IPS-18a (cell line): ENCODE data around the gene LCE1B.

Source experiments
- H3K27ac ChIP-seq: one replicate; pipeline ENCODE4 v1.5.1; 2013; ENCODE audit warnings: low read length
- H3K27me3 ChIP-seq: one replicate; pipeline ENCODE4 v1.6.1; 2013; ENCODE audit warnings: mild to moderate bottlenecking, low read length; ENCODE audit not compliant: control insufficient read depth, insufficient read depth
- H3K36me3 ChIP-seq: one replicate; pipeline ENCODE4 v1.6.1; 2013; ENCODE audit warnings: low read depth, low read length; ENCODE audit not compliant: control insufficient read depth
- H3K4me1 ChIP-seq: one replicate; pipeline ENCODE4 v1.6.1; 2013; ENCODE audit warnings: low read depth, low read length; ENCODE audit not compliant: control insufficient read depth
- H3K4me3 ChIP-seq: one replicate; pipeline ENCODE4 v1.5.1; 2013; ENCODE audit warnings: low read length
- H3K9ac ChIP-seq: one replicate; pipeline ENCODE4 v1.6.1; 2013; ENCODE audit warnings: mild to moderate bottlenecking, low read length, moderate library complexity
- H3K9me3 ChIP-seq: one replicate; pipeline ENCODE4 v1.6.1; 2013; ENCODE audit warnings: low read depth, low read length; ENCODE audit not compliant: control insufficient read depth

LCE1B gene

DNA sequence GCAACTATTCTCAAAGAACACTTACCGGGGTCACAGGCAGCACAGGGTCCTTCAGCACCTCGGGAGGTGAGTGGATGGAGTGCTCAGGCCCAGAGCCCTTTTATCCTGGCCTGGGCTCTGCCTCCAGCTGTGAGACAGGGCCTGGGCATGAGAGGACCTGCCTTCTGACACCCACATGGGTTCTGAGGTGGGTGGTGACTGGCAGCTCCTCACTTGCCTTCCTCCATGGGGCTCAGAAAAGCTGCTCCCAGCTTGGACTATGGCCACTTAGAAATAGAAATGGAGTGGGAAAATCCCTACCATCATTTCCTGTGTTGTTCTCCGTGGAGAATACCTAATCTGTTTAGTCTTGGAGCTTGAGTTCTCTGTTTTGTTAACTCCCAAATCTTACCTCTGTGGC is 5.2 kb upstream of the LCE1B start, which contains the start of gene LCE1C:
Gene LCE1C, minus strand, starts transcription at position 76 of the 400 bp plus-strand sequence. CDS start 1,173 bp downstream, outside the sequence.
- H3K36me3 ChIP-seq = no peaks in the 10 kb centered on the region
- no peaks in the 10 kb centered on the region for H3K27me3 ChIP-seq
- H3K27ac ChIP-seq = no peak within 1 kb of the TSS
- no peak within 1 kb of the TSS for H3K9ac ChIP-seq
- no peaks in the 10 kb centered on the region for H3K4me1 ChIP-seq
- H3K4me3 ChIP-seq = no peak within 1 kb of the TSS
- peaks cover 78% of the 10 kb centered on the region for H3K9me3 ChIP-seq

DNA sequence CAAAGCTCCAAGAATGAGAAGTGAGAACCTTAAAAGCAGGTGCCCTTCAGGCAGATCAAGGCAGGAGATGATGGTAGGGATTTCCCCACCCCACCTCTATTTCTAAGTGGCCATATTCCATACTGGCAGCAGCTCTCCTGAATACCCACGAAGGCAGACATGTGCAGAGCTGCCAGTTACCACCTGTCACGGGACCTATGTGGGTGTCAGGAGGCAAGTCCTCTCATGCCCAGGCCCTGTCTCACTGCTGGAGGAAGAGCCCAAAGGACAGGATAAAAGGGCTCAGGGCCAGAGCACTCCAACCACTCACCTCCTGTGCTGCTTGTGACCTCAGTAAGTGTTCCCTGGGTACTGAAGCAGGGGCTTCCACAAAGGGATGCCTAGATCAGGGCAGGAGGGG is 721 bp upstream of the LCE1B start:
- Histone ChIP-seq H3K27me3 (no peaks in the 10 kb centered on the region), H3K4me3 (no peak overlapping the region), H3K4me1 (no peaks in the 10 kb centered on the region), H3K9ac (no peak overlapping the region), H3K9me3 (peaks cover 80% of the 10 kb centered on the region), H3K27ac (no peak overlapping the region), H3K36me3 (no peaks in the 10 kb centered on the region)

DNA sequence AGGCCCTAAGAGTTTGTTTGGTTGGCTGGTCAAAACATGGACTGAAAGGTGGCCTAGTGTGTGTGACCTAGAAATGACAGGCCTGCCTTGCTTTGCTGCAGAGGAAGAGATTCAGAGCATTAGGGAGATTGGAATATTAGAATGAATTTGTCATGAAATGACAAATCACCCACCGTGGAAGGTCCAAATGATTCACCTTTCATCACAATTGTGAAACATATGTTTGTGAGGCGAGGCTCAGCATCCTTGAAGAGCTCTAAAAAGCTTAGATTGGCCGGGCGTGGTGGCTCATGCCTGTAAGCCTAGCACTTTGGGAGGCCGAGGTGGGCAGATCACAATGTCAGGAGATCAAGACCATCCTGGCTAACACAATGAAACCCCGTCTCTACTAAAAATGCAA is 5.5 kb downstream of the LCE1B start:
- no peaks in the 10 kb centered on the region for H3K27me3 ChIP-seq
- no peak overlapping the region for H3K4me3 ChIP-seq
- H3K36me3 ChIP-seq = no peaks in the 10 kb centered on the region
- H3K9ac ChIP-seq = no peak overlapping the region
- peaks cover 59% of the 10 kb centered on the region for H3K9me3 ChIP-seq
- no peak overlapping the region for H3K27ac ChIP-seq
- no peaks in the 10 kb centered on the region for H3K4me1 ChIP-seq

DNA sequence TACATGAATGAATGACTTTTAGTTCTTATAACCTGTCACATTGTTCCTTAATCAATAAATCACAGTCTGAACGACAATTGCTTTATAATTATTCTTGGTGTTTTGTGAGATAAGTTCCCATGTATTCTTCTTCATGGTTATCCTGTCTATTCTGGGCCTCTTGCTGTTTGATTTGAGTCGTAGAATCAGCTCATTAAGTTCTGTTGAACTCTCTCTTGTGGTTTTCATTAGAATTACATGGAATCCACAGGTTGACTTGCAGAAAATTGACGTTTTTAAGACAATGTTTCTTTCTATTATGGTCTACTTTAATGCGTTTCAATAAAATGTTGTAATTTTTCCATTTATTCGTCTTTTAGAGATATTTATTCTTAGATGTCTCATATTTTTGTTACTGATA is 11.5 kb downstream of the LCE1B start:
- H3K4me1 ChIP-seq = no peaks in the 10 kb centered on the region

DNA sequence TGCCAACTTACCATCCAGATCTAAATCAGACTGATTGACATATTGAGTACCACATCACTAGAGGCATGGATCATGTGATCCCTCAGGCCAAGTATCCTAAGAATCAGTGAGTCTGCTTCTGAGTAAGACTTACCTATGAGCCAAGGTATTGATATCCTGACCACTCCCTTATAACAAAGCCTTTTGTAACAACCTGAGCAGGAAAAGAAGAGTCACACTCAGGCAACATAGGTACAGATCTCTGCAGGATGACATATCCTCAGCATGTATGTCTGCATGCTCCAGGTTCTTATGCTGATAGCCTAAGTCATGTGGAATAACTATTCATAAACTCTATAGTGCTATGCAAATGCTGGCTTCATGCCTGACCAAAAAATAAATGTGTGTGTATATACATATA is 13.2 kb downstream of the LCE1B start:
- H3K27ac ChIP-seq = no peak overlapping the region
- H3K36me3 ChIP-seq = no peaks in the 10 kb centered on the region
- H3K9ac ChIP-seq = no peak overlapping the region
- H3K4me1 ChIP-seq = no peaks in the 10 kb centered on the region
- H3K27me3 ChIP-seq = no peaks in the 10 kb centered on the region
- H3K9me3 ChIP-seq = peaks cover 68% of the 10 kb centered on the region
- no peak overlapping the region for H3K4me3 ChIP-seq

More for the DNA sequence above, 11.5 kb downstream of the LCE1B start:
- no peak overlapping the region for H3K9ac ChIP-seq
- no peak overlapping the region for H3K4me3 ChIP-seq
- no peaks in the 10 kb centered on the region for H3K27me3 ChIP-seq
- H3K36me3 ChIP-seq = no peaks in the 10 kb centered on the region
- H3K9me3 ChIP-seq = peaks cover 64% of the 10 kb centered on the region
- H3K27ac ChIP-seq = no peak overlapping the region

DNA sequence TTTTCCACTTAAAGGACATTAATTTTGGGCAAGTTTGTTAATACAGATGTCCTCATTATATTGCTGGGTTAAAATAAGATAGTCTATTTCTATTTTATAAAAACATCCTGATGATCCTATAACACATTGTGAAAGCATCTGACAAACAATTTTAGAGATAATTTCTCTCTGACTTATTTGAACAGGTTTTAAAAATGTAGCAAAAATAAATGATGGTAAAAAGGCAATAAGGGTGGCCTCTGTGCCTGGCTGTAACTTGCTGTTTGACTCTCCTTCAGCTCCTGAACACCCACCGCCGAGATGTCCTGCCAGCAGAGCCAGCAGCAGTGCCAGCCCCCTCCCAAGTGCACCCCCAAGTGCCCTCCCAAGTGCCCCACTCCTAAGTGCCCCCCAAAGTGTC is 15.4 kb downstream of the LCE1B start, which contains the start of gene LCE1A:
Gene LCE1A, plus strand, starts transcription at position 301 of the 400 bp plus-strand sequence. Its CDS starts 0 bp downstream, at position 301.
- Histone ChIP-seq H3K9ac (no peak within 1 kb of the TSS), H3K27me3 (no peaks in the 10 kb centered on the region), H3K4me1 (no peaks in the 10 kb centered on the region), H3K27ac (no peak within 1 kb of the TSS), H3K9me3 (peaks cover 67% of the 10 kb centered on the region), H3K4me3 (no peak within 1 kb of the TSS), H3K36me3 (no peaks in the 10 kb centered on the region)

DNA sequence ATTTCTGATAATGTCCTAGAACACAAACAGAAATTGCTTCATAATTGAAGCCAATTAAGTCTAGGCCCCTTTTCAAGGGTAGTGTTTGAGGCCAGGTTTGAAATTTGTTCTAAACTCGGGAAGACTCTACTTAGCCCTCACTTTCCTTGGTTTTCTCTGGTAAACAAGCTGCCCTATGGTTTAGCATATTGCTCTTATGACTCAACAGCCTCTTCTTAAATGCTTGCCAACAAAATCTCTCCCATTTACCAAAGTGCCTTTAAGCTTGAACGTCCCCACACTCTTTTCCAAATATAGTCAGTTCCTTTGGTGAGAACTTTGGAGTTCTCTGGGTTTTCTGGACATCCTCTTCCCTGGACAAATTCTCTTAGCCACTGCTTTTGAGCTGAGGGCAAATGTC is 25.1 kb downstream of the LCE1B start:
- Histone ChIP-seq H3K27me3 (no peaks in the 10 kb centered on the region), H3K4me1 (no peaks in the 10 kb centered on the region), H3K27ac (no peak overlapping the region), H3K36me3 (no peaks in the 10 kb centered on the region), H3K9me3 (peaks cover 41% of the 10 kb centered on the region), H3K9ac (no peak overlapping the region), H3K4me3 (no peak overlapping the region)

DNA sequence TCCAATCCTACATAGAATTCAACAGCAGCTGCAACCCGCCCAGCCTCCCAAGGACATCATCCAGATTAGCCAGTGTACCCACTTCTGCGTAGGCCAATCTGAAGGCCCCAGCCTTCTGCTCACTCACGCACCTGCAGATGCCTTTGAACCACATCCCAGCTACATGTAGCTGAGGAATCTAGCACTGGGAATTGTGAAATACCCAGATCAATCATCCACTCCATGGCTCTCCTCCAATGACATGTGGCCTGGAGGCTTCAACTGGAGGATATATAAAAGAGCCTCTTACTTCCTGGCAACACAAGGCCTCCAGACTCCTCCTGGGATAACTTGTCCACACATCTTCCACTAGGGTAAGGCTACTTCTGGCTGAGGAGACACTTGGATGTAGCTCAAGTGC is 30.8 kb downstream of the LCE1B start, which contains the start of gene LCE6A:
Gene LCE6A, plus strand, starts transcription at position 301 of the 400 bp plus-strand sequence. CDS start 665 bp downstream, outside the sequence.
- H3K9ac ChIP-seq = no peak within 1 kb of the TSS
- no peaks in the 10 kb centered on the region for H3K4me1 ChIP-seq
- peaks cover 69% of the 10 kb centered on the region for H3K9me3 ChIP-seq
- no peaks in the 10 kb centered on the region for H3K27me3 ChIP-seq
- H3K36me3 ChIP-seq = no peaks in the 10 kb centered on the region
- no peak within 1 kb of the TSS for H3K27ac ChIP-seq
- H3K4me3 ChIP-seq = no peak within 1 kb of the TSS

DNA sequence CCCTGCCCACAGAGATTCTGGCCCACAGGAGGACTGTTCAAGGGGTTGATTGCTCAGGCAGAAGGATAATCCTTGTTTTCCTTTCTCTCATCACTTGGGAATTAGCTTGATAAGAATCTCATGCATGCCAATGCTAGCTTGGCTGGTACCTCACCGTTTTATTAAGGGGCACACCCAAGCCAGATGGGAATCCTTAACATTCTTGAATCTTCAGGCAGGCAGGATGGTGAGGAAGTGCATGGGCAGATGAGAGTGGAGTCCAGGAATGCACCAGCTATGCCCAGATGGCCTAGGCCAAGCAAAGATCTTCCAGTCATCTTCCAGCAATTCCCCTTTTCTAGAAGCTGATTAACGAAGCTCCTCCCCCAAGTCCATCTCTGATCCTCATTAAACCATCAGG is 43.9 kb downstream of the LCE1B start:
- Histone ChIP-seq H3K27me3 (no peaks in the 10 kb centered on the region), H3K9me3 (peaks cover 63% of the 10 kb centered on the region), H3K27ac (no peak overlapping the region), H3K4me1 (no peaks in the 10 kb centered on the region), H3K36me3 (no peaks in the 10 kb centered on the region), H3K9ac (no peak overlapping the region), H3K4me3 (no peak overlapping the region)

DNA sequence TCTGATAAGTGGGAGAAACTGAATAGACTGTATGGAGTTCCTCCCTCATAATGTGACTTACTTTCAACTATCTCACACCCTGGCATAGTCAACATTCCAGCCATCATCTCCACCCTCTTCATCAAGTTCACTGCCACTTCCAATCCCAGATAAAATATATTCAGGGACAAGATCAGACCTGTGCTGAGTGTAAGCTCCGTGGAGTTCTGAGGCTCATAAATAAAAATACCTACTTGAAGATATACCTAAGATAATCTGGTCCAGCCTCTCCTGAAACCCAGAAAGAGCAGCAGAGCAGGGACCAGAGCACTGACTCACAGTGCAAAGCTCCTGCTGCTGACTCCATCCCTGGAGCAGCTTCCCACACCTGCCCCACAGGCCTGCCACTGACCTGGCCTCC is 46.3 kb downstream of the LCE1B start:
- Histone ChIP-seq H3K4me1 (no peaks in the 10 kb centered on the region), H3K9me3 (peaks cover 66% of the 10 kb centered on the region)

DNA sequence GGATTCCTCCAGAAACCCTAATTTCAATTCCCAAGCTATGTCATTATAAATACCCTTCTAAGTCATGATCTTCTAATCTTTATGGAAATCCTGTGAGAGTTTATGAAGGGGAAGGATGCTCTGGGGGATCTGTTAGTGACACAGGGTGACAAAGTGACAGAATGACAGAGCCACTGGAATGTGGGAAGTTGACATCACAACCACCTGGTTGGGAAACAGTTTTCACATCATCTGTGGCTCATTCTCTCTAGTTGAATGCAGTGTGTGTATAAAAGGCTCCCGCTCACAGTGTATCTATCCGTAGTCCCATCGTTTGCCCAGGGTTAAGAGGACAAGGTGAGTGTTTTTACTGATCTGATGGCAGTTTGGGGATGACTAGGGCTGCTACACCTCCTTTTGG is 47.9 kb downstream of the LCE1B start, which contains the start of gene LCE7A:
Gene LCE7A, plus strand, starts transcription at position 301 of the 400 bp plus-strand sequence. CDS start 702 bp downstream, outside the sequence.
- H3K27ac ChIP-seq = no peak within 1 kb of the TSS
- peaks cover 61% of the 10 kb centered on the region for H3K9me3 ChIP-seq
- H3K4me3 ChIP-seq = no peak within 1 kb of the TSS
- H3K9ac ChIP-seq = no peak within 1 kb of the TSS
- H3K27me3 ChIP-seq = no peaks in the 10 kb centered on the region
- no peaks in the 10 kb centered on the region for H3K36me3 ChIP-seq
- H3K4me1 ChIP-seq = no peaks in the 10 kb centered on the region

More for the DNA sequence above, 46.3 kb downstream of the LCE1B start:
- Histone ChIP-seq H3K27ac (no peak overlapping the region), H3K36me3 (no peaks in the 10 kb centered on the region), H3K4me3 (no peak overlapping the region), H3K9ac (no peak overlapping the region), H3K27me3 (no peaks in the 10 kb centered on the region)

DNA sequence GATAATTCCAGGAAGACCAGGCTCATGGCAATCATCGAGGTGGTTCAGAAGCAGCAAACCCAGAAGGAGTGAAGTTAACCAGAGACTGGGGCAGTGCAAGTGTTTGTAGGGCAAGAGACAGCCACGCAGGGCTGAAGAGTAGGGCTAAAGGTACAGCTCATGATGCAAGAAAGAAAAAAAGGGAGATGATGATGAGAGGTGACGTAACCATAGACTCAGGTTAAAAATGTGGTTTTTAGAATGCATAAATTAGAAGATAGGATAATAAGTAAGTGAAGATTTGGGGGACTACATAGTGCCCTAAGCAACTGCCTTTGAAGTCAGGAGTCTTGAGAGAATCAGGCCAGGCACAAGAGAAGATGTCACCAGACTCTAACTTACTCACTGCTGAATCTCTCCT is 48.4 kb downstream of the LCE1B start:
- Histone ChIP-seq H3K9me3 (peaks cover 61% of the 10 kb centered on the region), H3K27ac (no peak overlapping the region)

More for the DNA sequence above, 48.4 kb downstream of the LCE1B start:
- H3K4me3 ChIP-seq = no peak overlapping the region
- H3K36me3 ChIP-seq = no peaks in the 10 kb centered on the region
- no peaks in the 10 kb centered on the region for H3K4me1 ChIP-seq
- no peak overlapping the region for H3K9ac ChIP-seq
- no peaks in the 10 kb centered on the region for H3K27me3 ChIP-seq
